IPS-NIHi7 (cell line): Measurements from ENCODE around the gene TEX53.

Source experiments
- DNase-seq: peaks from one replicate; pipeline ENCODE4 v3.0.0; 2012; ENCODE audit warnings: mixed read lengths; ENCODE audit errors: extremely low spot score

Gene TEX53

GRCh38 chr9:114680259-114681001, 22.8 kb upstream of the TEX53 start:
- no peak for DNase-seq

- no peak for DNase-seq
These were observed 21.2 kb upstream of the TEX53 start for GRCh38 chr9:114678795-114679194.

GRCh38 chr9:114678130-114678529, 20.5 kb upstream of the TEX53 start:
- no peak for DNase-seq

- no peak for DNase-seq
These were observed 19.8 kb upstream of the TEX53 start for GRCh38 chr9:114677418-114677817.

- no peak for DNase-seq
These were observed 19.3 kb upstream of the TEX53 start for GRCh38 chr9:114676901-114677300.

- no peak for DNase-seq
These were observed 17.4 kb upstream of the TEX53 start for GRCh38 chr9:114674798-114675540.

- DNase-seq: no peak
These were observed 16.6 kb upstream of the TEX53 start for GRCh38 chr9:114674076-114674797.

GRCh38 chr9:114671605-114672004, 14.0 kb upstream of the TEX53 start:
- no peak for DNase-seq

- no peak for DNase-seq
These were observed 12.4 kb upstream of the TEX53 start for GRCh38 chr9:114669961-114670360.

GRCh38 chr9:114668146-114668545, 10.5 kb upstream of the TEX53 start:
- DNase-seq: no peak

- no peak for DNase-seq
These were observed 9.2 kb upstream of the TEX53 start for GRCh38 chr9:114666851-114667250.

- DNase-seq: no peak
These were observed 8.8 kb upstream of the TEX53 start for GRCh38 chr9:114666401-114666800.

GRCh38 chr9:114664181-114664580, 6.6 kb upstream of the TEX53 start:
- no peak for DNase-seq

- peak; percentile 92 for DNase-seq
These were observed 4.7 kb upstream of the TEX53 start for GRCh38 chr9:114662081-114662989.

- no peak for DNase-seq
These were observed 1.3 kb downstream of the TEX53 start for GRCh38 chr9:114656301-114656700.

GRCh38 chr9:114655689-114656088, 1.9 kb downstream of the TEX53 start:
- no peak for DNase-seq

GRCh38 chr9:114653556-114654159, 3.9 kb downstream of the TEX53 start:
- peak; percentile 86 for DNase-seq

- DNase-seq: no peak
These were observed 4.6 kb downstream of the TEX53 start for GRCh38 chr9:114652776-114653555.

- DNase-seq: no peak
These were observed 13.7 kb downstream of the TEX53 start for GRCh38 chr9:114643896-114644295.

- no peak for DNase-seq
These were observed 14.6 kb downstream of the TEX53 start for GRCh38 chr9:114643001-114643400.
